Gastroesophageal sphincter (tissue), 4 donors: ENCODE results near the gene GGA3. TPM values are rescaled to one million over a fixed set of nuclear protein-coding genes. Genes with fewer than 3 reads are reported as not detected.

Experiments used
- ATAC-seq: fragments of 150-250 bp; one replicate; pipeline ENCODE4 v1.9.1; 2016; ENCODE audit warnings: mild to moderate bottlenecking, moderate library complexity
- H3K27ac ChIP-seq, 4 donors: fragments of 200-600 bp; sonication (generic) in 3 of 4; 1 replicate in 3 of 4; 2 replicates in 1 of 4; pipeline ENCODE4 v1.5.1; 2016 to 2019
- H3K27me3 ChIP-seq: fragments of 200-600 bp; sonication (generic); one replicate; pipeline ENCODE4 v1.5.1; 2019
- H3K36me3 ChIP-seq, 2 donors: fragments of 200-600 bp; sonication (generic); one replicate each; pipeline ENCODE4 v1.5.1; 2019; ENCODE audit warnings: control low read depth in 1 of 2
- H3K4me1 ChIP-seq, 3 donors: fragments of 200-600 bp; sonication (generic); 1 replicate in 2 of 3; 2 replicates in 1 of 3; pipeline ENCODE4 v1.5.1; 2016 to 2019; ENCODE audit warnings: control low read depth in 2 of 3
- H3K4me3 ChIP-seq, 2 donors: fragments of 200-600 bp; sonication (generic); one replicate each; pipeline ENCODE4 v1.5.1; 2019; ENCODE audit warnings: mild to moderate bottlenecking in 1 of 2, moderate library complexity in 1 of 2
- H3K9me3 ChIP-seq, 3 donors: fragments of 200-600 bp; sonication (generic); one replicate each; pipeline ENCODE4 v1.5.1; 2017 to 2019; ENCODE audit warnings: control low read depth in 2 of 3
- CTCF ChIP-seq, 4 experiments: fragments of 200-600 bp in 2 of 4; fragments of 450-650 bp in 2 of 4; sonication (generic) in 1 of 4; IDR thresholded peaks; one replicate each; pipeline ENCODE4 v1.5.1; 2017 to 2019; ENCODE audit warnings: antibody characterized with exemption in 4 of 4, mild to moderate bottlenecking in 2 of 4, moderate library complexity in 2 of 4
- EP300 ChIP-seq: sonication (generic); formaldehyde crosslinking; IDR thresholded peaks from one replicate; pipeline ENCODE4 v1.6.1; 2017; ENCODE audit warnings: antibody characterized with exemption, mild to moderate bottlenecking
- POLR2A ChIP-seq, 2 donors: fragments of 450-650 bp; IDR thresholded peaks; one replicate each; pipeline ENCODE4 v1.6.1; 2017; ENCODE audit warnings: antibody characterized with exemption in 2 of 2, mild to moderate bottlenecking in 2 of 2, moderate library complexity in 1 of 2
- POLR2AphosphoS5 ChIP-seq: sonication (generic); formaldehyde crosslinking; IDR thresholded peaks from one replicate; pipeline ENCODE4 v1.6.1; 2017; ENCODE audit warnings: antibody characterized with exemption
- whole genome bisulfite sequencing, 2 donors: methylation state at CpG; one replicate each; pipeline ENCODE4 v1.1.5; 2018; ENCODE audit warnings: low coverage in 1 of 2; 5-methylcytosine and 5-hydroxymethylcytosine counted together
- total RNA-seq, 4 donors: library from RNA; depleted of rRNA; stranded (reverse); fragments of >200 nt; gene quantifications; one replicate each; pipeline ENCODE4 v1.1.0, GENCODE V29; 2016

The GGA3 gene
- total RNA-seq, 4 donors from 2014 or later, result 19.5 to 27.8 (median 24.5) TPM

DNA sequence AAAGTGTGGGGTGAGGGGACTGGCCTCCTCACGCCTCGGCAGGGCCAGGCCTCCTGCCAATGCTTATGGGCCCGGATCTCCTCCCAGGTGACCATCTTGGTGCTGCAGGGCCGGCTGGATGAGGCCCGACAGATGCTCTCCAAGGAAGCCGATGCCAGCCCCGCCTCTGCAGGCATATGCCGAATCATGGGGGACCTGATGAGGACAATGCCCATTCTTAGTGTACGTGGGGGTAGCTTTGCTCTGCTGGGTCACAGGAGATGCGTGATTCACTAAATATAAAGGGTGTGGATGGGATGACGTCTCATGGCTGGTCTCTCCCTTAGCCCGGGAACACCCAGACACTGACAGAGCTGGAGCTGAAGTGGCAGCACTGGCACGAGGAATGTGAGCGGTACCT lies 36.4 kb downstream of the GGA3 start:
- Histone ChIP-seq H3K36me3 (peaks cover 0 to 95% of the 10 kb centered on the region in 2 donors), H3K4me3 (no peak overlapping the region), H3K4me1 (peaks cover 0 to 16% (median 0%) of the 10 kb centered on the region in 3 donors), H3K9me3 (no peaks in the 10 kb centered on the region), H3K27ac (no peak overlapping the region), H3K27me3 (no peaks in the 10 kb centered on the region)
- 62 to 63% methylated on average over 6 to 10 of the region's 14 CpGs for WGBS, 2 donors
- no peak for ATAC-seq
- TF ChIP-seq EP300, result no peak
- TF ChIP-seq POLR2AphosphoS5, result no peak
- TF ChIP-seq POLR2A (IDR thresholded peaks at IDR 0.05), result no peak
- TF ChIP-seq CTCF (IDR thresholded peaks at IDR 0.05), result no peak

DNA sequence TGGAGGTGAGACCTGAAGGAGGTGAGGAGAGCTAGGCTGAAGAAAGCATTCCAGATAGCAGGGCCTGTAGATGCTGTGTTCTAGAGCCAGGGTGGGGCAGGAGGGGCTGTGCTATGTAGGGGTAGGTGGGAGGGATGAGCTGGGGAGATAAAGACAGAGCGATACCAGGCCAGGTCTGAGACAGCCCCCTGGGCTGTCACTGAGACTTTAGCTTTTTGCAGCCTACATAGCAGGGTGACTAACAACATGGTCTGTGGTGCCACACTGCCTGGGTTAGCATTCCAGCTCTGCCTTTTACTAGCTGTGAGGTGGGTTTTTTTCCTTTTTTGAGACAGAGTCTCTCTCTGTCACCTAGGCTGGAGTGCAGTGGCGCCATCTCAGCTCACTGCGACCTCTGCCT lies 41.6 kb downstream of the GGA3 start:
- no peak for TF ChIP-seq POLR2A (IDR thresholded peaks at IDR 0.05)
- no peak for TF ChIP-seq EP300
- TF ChIP-seq CTCF (IDR thresholded peaks at IDR 0.05), result no peak
- TF ChIP-seq POLR2AphosphoS5, result no peak
- Histone ChIP-seq H3K9me3 (no peaks in the 10 kb centered on the region), H3K27me3 (no peaks in the 10 kb centered on the region), H3K27ac (no peak overlapping the region), H3K4me3 (no peak overlapping the region), H3K36me3 (peaks cover 0 to 97% of the 10 kb centered on the region in 2 donors), H3K4me1 (no peaks in the 10 kb centered on the region)
- WGBS, 2 donors, result 97 to 100% methylated on average over 1 to 3 of the region's 3 CpGs
- no peak for ATAC-seq

DNA sequence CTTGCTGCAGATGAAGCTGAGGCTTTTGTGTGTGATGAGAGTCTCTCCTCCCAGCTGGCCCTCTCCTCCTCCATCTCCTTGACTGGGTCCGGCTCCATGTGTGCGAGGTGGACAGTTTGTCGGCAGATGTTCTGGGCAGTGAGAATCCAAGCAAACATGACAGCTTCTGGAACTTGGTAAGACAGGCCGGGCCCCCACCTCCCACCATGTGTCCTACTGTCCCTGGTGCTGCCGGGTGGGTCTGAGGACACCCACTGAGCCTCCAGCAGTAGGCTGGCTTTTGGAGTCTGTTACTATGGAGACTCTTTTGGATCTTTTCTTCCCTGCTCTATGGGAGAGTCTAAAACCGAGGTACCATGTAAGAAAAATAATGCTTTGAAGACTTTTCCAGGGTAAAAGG lies 43.3 kb downstream of the GGA3 start:
- TF ChIP-seq EP300 (no peak), CTCF (IDR thresholded peaks at IDR 0.05) (no peak), POLR2A (IDR thresholded peaks at IDR 0.05) (no peak), POLR2AphosphoS5 (no peak)
- Histone ChIP-seq H3K27ac (no peak overlapping the region), H3K36me3 (peaks cover 0 to 97% of the 10 kb centered on the region in 2 donors), H3K4me1 (no peaks in the 10 kb centered on the region), H3K4me3 (no peak overlapping the region), H3K27me3 (no peaks in the 10 kb centered on the region), H3K9me3 (no peaks in the 10 kb centered on the region)
- ATAC-seq, result no peak
- WGBS, 2 donors, result 83% methylated on average over 1 of the region's 6 CpGs; no CpG with 5 or more reads in 1 of the 2 donors

DNA sequence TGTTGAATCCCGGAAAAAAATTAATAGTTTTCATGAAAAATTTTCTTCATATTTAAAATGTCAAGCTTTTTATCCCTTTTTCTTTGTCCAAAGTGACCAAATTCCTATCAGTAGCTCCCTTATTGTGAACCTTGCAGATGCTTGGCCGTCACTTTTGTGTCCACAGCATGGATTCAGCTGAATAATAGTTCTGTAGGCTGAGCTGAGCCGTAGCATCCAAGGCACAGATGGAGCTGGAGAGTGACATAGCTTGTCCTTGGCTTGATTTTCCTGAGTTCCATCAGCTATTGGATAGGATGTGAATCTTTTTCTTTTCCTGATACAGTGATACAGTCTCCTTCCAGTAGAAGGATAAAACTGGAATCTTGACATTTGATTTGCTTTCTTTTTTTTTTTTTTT lies 52.3 kb downstream of the GGA3 start:
- H3K36me3 ChIP-seq, result peaks cover 0 to 57% of the 10 kb centered on the region in 2 donors
- ATAC-seq, result no peak
- no peak overlapping the region for H3K4me3 ChIP-seq
- H3K27me3 ChIP-seq, result no peaks in the 10 kb centered on the region
- WGBS, 2 donors, result 55 to 77% methylated on average over 2 to 3 of the region's 3 CpGs
- peaks cover 0 to 27% (median 8%) of the 10 kb centered on the region in 3 donors for H3K4me1 ChIP-seq
- no peak overlapping the region for H3K27ac ChIP-seq
- TF ChIP-seq POLR2A (IDR thresholded peaks at IDR 0.05), result no peak
- TF ChIP-seq CTCF (IDR thresholded peaks at IDR 0.05), result no peak
- TF ChIP-seq POLR2AphosphoS5, result no peak
- TF ChIP-seq EP300, result no peak
- H3K9me3 ChIP-seq, result no peaks in the 10 kb centered on the region

DNA sequence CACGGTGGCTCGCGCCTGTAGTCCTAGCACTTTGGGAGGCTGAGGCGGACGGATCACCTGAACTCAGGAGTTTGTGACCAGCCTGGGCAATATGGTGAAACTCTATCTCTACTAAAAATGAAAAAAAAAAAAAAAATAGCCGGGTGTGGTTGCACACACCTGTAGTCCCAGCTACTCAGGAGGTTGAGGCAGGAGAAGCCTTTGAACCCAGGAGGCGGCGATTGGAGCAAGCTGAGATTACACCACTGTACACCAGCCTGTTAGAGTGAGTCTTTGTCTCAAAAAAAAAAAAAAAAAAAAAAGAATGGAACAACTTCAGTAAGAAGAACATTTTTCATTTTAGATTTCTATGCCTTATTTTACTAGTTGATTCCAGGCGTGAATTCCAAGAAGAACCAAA lies 53.2 kb downstream of the GGA3 start:
- H3K9me3 ChIP-seq, result no peaks in the 10 kb centered on the region
- TF ChIP-seq EP300, result no peak
- TF ChIP-seq POLR2A (IDR thresholded peaks at IDR 0.05), result no peak
- no peak for TF ChIP-seq POLR2AphosphoS5
- no peak for TF ChIP-seq CTCF (IDR thresholded peaks at IDR 0.05)
- no peak for ATAC-seq
- no peak overlapping the region for H3K4me3 ChIP-seq
- no peaks in the 10 kb centered on the region for H3K27me3 ChIP-seq
- no peak overlapping the region for H3K27ac ChIP-seq
- 88 to 89% methylated on average over 6 to 9 of the region's 9 CpGs for WGBS, 2 donors
- H3K36me3 ChIP-seq, result peaks cover 0 to 48% of the 10 kb centered on the region in 2 donors
- peaks cover 0 to 27% (median 8%) of the 10 kb centered on the region in 3 donors for H3K4me1 ChIP-seq
